Measurements from ENCODE around the gene TSPAN15.

GRCh38 chr10:69553328-69553727 is 102.1 kb downstream of the TSPAN15 start:
- TF ChIP-seq FOXM1 (IDR thresholded peaks at IDR 0.05; ENCODE audit: borderline replicate concordance) (no peak), ZNF384 (IDR thresholded peaks at IDR 0.05) (no peak)

Data from HEK293T (cell line).